ENCODE measurements around the gene KANSL2. TPM values are rescaled to one million over a fixed set of nuclear protein-coding genes. Genes with fewer than 3 reads are reported as not detected.

KANSL2 gene
- total RNA-seq, 1 experiment from 2014 or later, result 56.6 TPM

GRCh38 chr12:48631071-48631470 is 51.0 kb downstream of the KANSL2 start:
- H3K36me3 Mint-ChIP-seq (ENCODE audit: insufficient read depth in 1 of 3, low read depth in 3 of 3), result no peaks in the 10 kb centered on the region
- Histone ChIP-seq H2BK15ac (ENCODE audit: low read depth, low read length) (no peak overlapping the region), H4K20me1 (ENCODE audit: control insufficient read depth, insufficient read depth, insufficient read length) (no peaks in the 10 kb centered on the region), H2BK20ac (ENCODE audit: low read depth, low read length, poor library complexity, severe bottlenecking) (no peak overlapping the region), H2BK5ac (ENCODE audit: insufficient read length, low read length) (no peak overlapping the region), H3K56ac (ENCODE audit: insufficient read length, low read depth, low read length) (no peak overlapping the region), H3K18ac (ENCODE audit: insufficient read length, low read depth, low read length) (no peak overlapping the region), H3K79me2 (ENCODE audit: insufficient read depth, low read length) (no peaks in the 10 kb centered on the region), H4K91ac (ENCODE audit: insufficient read length, low read depth, low read length) (no peak overlapping the region), H2BK12ac (ENCODE audit: insufficient read length, low read depth, low read length) (no peak overlapping the region), H2AFZ (ENCODE audit: low read length) (no peak overlapping the region), H4K5ac (ENCODE audit: insufficient read length, low read depth, low read length) (no peak overlapping the region), H3K9me3 (ENCODE audit: control insufficient read depth, low read depth, low read length) (no peaks in the 10 kb centered on the region), H3K23me2 (ENCODE audit: insufficient read length, low read depth, low read length, poor library complexity, severe bottlenecking) (no peaks in the 10 kb centered on the region), H3K27me3 (ENCODE audit: insufficient read depth, low read length) (no peaks in the 10 kb centered on the region), H3K4ac (ENCODE audit: low read depth, low read length) (no peak overlapping the region), H3K14ac (ENCODE audit: insufficient read depth, low read length) (no peak overlapping the region), H2BK120ac (ENCODE audit: low read depth, low read length, poor library complexity, severe bottlenecking) (no peak overlapping the region), H3K9ac (ENCODE audit: extremely low read depth, insufficient read length, low read length) (no peak overlapping the region), H3K27ac (ENCODE audit: insufficient read length, low read depth, low read length) (no peak overlapping the region), H3K79me1 (ENCODE audit: insufficient read depth, low read depth, low read length, poor library complexity, severe bottlenecking) (no peaks in the 10 kb centered on the region), H3T11ph (ENCODE audit: low read length) (no peak overlapping the region), H2AK5ac (ENCODE audit: insufficient read length, low read length) (no peak overlapping the region), H3K23ac (ENCODE audit: insufficient read length, low read depth, low read length) (no peak overlapping the region), H3K4me1 (ENCODE audit: insufficient read depth, low read length) (no peaks in the 10 kb centered on the region), H3K4me2 (ENCODE audit: insufficient read depth, insufficient read length, low read length) (no peak overlapping the region), H4K8ac (replicated peaks; ENCODE audit: insufficient read length, low read depth, low read length) (no peak overlapping the region)
- H3K4me3 Mint-ChIP-seq, result no peak overlapping the region
- no CpG with 5 or more reads among the region's 1 CpG for WGBS (ENCODE audit: extremely low coverage, insufficient read length, low lambda C conversion rate)
- H3K27me3 Mint-ChIP-seq (ENCODE audit: low read depth), result peaks cover 22% of the 10 kb centered on the region
- no peak for DNase-seq
- TF ChIP-seq CTCF (conservative IDR thresholded peaks at IDR 0.05), result no peak
- no peaks in the 10 kb centered on the region for H3K9me3 Mint-ChIP-seq
- H3K4me1 Mint-ChIP-seq, result 0 out of 4 replicates have a peak, but pooled peaks cover 0 to 2% of the 10 kb centered on the region in 2 experiments
- H3K27ac Mint-ChIP-seq, result no peak overlapping the region

Measured in H9 (cell line).